Endothelial cell of umbilical vein (primary cell): ENCODE measurements around the gene TNIK.

Experiments
- POLR2A ChIP-seq: IDR thresholded peaks from 2 replicates; pipeline ENCODE4 v1.6.1; 2012; ENCODE audit warnings: low read depth, mild to moderate bottlenecking, control low read depth, low read length
- TF ChIP-seq, protein P1 (sequence below), 2 donors: IDR thresholded peaks; 1 replicate in 1 of 2; 2 replicates in 1 of 2; pipeline ENCODE4 v1.5.1; 2011; ENCODE audit warnings: low read length in 2 of 2, mild to moderate bottlenecking in 2 of 2, moderate library complexity in 2 of 2, control low read depth in 1 of 2, inconsistent platforms in 1 of 2, low read depth in 1 of 2; ENCODE audit not compliant: insufficient read depth in 1 of 2; ENCODE audit errors: extremely low read depth in 1 of 2

- TF ChIP-seq, protein P1, sequence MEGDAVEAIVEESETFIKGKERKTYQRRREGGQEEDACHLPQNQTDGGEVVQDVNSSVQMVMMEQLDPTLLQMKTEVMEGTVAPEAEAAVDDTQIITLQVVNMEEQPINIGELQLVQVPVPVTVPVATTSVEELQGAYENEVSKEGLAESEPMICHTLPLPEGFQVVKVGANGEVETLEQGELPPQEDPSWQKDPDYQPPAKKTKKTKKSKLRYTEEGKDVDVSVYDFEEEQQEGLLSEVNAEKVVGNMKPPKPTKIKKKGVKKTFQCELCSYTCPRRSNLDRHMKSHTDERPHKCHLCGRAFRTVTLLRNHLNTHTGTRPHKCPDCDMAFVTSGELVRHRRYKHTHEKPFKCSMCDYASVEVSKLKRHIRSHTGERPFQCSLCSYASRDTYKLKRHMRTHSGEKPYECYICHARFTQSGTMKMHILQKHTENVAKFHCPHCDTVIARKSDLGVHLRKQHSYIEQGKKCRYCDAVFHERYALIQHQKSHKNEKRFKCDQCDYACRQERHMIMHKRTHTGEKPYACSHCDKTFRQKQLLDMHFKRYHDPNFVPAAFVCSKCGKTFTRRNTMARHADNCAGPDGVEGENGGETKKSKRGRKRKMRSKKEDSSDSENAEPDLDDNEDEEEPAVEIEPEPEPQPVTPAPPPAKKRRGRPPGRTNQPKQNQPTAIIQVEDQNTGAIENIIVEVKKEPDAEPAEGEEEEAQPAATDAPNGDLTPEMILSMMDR (IDR thresholded peaks at IDR 0.05; ENCODE audit: extremely low read depth in 1 of 2, insufficient read depth in 1 of 2, low read depth in 1 of 2, low read length in 2 of 2) = no peak
- no peak for TF ChIP-seq POLR2A
Measured at GRCh38 chr3:171476532-171477102, 16.4 kb upstream of the TNIK start.
